HG02571 (cell line): ENCODE measurements around the gene ZNF24.
A peak's percentile ranks its signal among the peaks of the same experiment; 100 is the strongest.

ENCODE experiments used
- ATAC-seq: cut with Tn5 transposase; IDR thresholded peaks from one replicate; pipeline ENCODE4 v1.9.1; 2021; ENCODE audit warnings: mild to moderate bottlenecking, moderate library complexity; ENCODE audit not compliant: unreplicated experiment

Gene ZNF24

GRCh38 chr18:35355140-35355618 lies 11.0 kb upstream of the ZNF24 start:
- ATAC-seq: peak; percentile 93

- no peak for ATAC-seq
Measured at GRCh38 chr18:35352778-35353177, 8.6 kb upstream of the ZNF24 start.

- ATAC-seq: no peak
Measured at GRCh38 chr18:35352283-35352682, 8.1 kb upstream of the ZNF24 start.

- no peak for ATAC-seq
Measured at GRCh38 chr18:35348001-35348400, 3.8 kb upstream of the ZNF24 start.

- no peak for ATAC-seq
Measured at GRCh38 chr18:35345950-35346349, 1.7 kb upstream of the ZNF24 start.

- ATAC-seq: no peak
Measured at GRCh38 chr18:35345460-35345921, 1.3 kb upstream of the ZNF24 start.

GRCh38 chr18:35344736-35345459 lies 678 bp upstream of the ZNF24 start:
- ATAC-seq: peak; percentile 1

GRCh38 chr18:35343488-35343935 lies 708 bp downstream of the ZNF24 start:
- ATAC-seq: no peak

- no peak for ATAC-seq
Measured at GRCh38 chr18:35337286-35337685, 6.9 kb downstream of the ZNF24 start.

GRCh38 chr18:35335866-35336265 lies 8.4 kb downstream of the ZNF24 start:
- no peak for ATAC-seq

GRCh38 chr18:35334821-35335220 lies 9.4 kb downstream of the ZNF24 start:
- no peak for ATAC-seq

GRCh38 chr18:35334212-35334611 lies 10.0 kb downstream of the ZNF24 start:
- ATAC-seq: no peak

GRCh38 chr18:35331367-35332087 lies 12.7 kb downstream of the ZNF24 start:
- ATAC-seq: no peak

- no peak for ATAC-seq
Measured at GRCh38 chr18:35328868-35329267, 15.4 kb downstream of the ZNF24 start.

GRCh38 chr18:35326695-35327387 lies 17.4 kb downstream of the ZNF24 start:
- ATAC-seq: no peak

GRCh38 chr18:35324926-35325655 lies 19.1 kb downstream of the ZNF24 start:
- ATAC-seq: no peak

- ATAC-seq: no peak
Measured at GRCh38 chr18:35322486-35323458, 21.4 kb downstream of the ZNF24 start.

GRCh38 chr18:35311496-35311895 lies 32.7 kb downstream of the ZNF24 start:
- ATAC-seq: no peak

GRCh38 chr18:35306588-35307250 lies 37.5 kb downstream of the ZNF24 start:
- ATAC-seq: no peak
